Stimulated activated naive CD8-positive, alpha-beta T cell treated with anti-CD3 and anti-CD28 coated beads, Interleukin-15, Interleukin-2, amounts not matched to agents 100 ng/mL and 50 ng/mL, for 24 hours (primary cell): ENCODE measurements around the gene PRR16.
"Not testable (repeated sequence)": the region's sequence is repeated elsewhere in the genome, so short reads cannot be mapped to it uniquely, and the experiment has no call there.

Experiments used
- H3K27ac Mint-ChIP-seq: one replicate; pipeline ENCODE4 v1.8.0; 2021; ENCODE audit warnings: mild to moderate bottlenecking, mixed read lengths
- H3K27me3 Mint-ChIP-seq: one replicate; pipeline ENCODE4 v1.8.0; 2021; ENCODE audit warnings: mixed read lengths
- H3K36me3 Mint-ChIP-seq: one replicate; pipeline ENCODE4 v1.8.0; 2021; ENCODE audit warnings: low read depth, mixed read lengths
- H3K4me1 Mint-ChIP-seq: one replicate; pipeline ENCODE4 v1.8.0; 2021; ENCODE audit warnings: low read depth, mixed read lengths
- H3K4me3 Mint-ChIP-seq: one replicate; pipeline ENCODE4 v1.8.0; 2021; ENCODE audit warnings: mild to moderate bottlenecking, mixed read lengths
- H3K9me3 Mint-ChIP-seq: one replicate; pipeline ENCODE4 v1.8.0; 2021; ENCODE audit warnings: mixed read lengths

PRR16 gene

GRCh38 chr5:120452471-120452870 lies 11.6 kb upstream of the PRR16 start:
- no peak overlapping the region for H3K27ac Mint-ChIP-seq
- H3K9me3 Mint-ChIP-seq: no peaks in the 10 kb centered on the region
- H3K4me3 Mint-ChIP-seq: no peak overlapping the region
- H3K4me1 Mint-ChIP-seq: peaks cover 3% of the 10 kb centered on the region
- peaks cover 3% of the 10 kb centered on the region for H3K27me3 Mint-ChIP-seq
- H3K36me3 Mint-ChIP-seq: no peaks in the 10 kb centered on the region

- peaks cover 11% of the 10 kb centered on the region for H3K4me1 Mint-ChIP-seq
- H3K4me3 Mint-ChIP-seq: no peak overlapping the region
- peaks cover 3% of the 10 kb centered on the region for H3K27me3 Mint-ChIP-seq
- no peak overlapping the region for H3K27ac Mint-ChIP-seq
- no peaks in the 10 kb centered on the region for H3K9me3 Mint-ChIP-seq
- H3K36me3 Mint-ChIP-seq: no peaks in the 10 kb centered on the region
These were observed 9.9 kb upstream of the PRR16 start for GRCh38 chr5:120454094-120454798.

GRCh38 chr5:120456006-120456405 lies 8.1 kb upstream of the PRR16 start:
- H3K36me3 Mint-ChIP-seq: no peaks in the 10 kb centered on the region
- H3K4me3 Mint-ChIP-seq: no peak overlapping the region
- no peaks in the 10 kb centered on the region for H3K9me3 Mint-ChIP-seq
- H3K27ac Mint-ChIP-seq: no peak overlapping the region
- peaks cover 11% of the 10 kb centered on the region for H3K4me1 Mint-ChIP-seq
- no peaks in the 10 kb centered on the region for H3K27me3 Mint-ChIP-seq

DNA sequence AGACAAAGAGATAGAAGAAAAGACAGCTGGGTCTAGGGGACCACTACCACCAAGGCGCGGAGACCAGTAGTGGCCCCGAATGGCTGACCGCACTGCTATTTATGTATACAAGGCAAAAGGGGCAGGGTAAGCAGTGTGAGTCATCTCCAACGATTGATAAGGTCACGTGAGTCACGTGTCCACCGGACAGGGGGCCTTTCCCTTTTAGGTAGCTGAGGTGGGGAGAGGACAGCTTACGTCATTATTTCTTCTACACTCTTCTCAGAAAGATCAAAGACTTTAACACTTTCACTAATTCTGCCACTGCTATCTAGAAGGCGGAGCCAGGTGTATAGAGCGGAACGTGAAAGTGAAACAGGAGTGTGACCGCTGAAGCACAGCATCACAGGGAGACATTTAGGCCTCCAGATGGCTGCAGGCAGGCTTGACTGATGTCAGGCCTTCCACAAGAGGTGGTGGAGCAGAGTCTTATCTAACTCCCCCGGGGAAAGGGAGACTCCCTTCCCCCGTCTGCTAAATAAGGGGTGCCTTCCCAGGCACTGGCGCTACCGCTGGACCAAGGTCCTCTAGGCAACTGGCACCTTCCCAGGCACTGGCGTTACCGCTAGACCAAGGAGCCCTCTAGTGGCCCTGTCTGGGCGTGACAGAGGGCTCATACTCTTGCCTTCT lies 6.1 kb upstream of the PRR16 start:
- Mint-ChIP-seq H3K4me1 (peaks cover 11% of the 10 kb centered on the region), H3K36me3 (no peaks in the 10 kb centered on the region), H3K27me3 (peaks cover 8% of the 10 kb centered on the region), H3K9me3 (no peaks in the 10 kb centered on the region), H3K27ac (no peak overlapping the region), H3K4me3 (peak overlapping the region; percentile 65)

DNA sequence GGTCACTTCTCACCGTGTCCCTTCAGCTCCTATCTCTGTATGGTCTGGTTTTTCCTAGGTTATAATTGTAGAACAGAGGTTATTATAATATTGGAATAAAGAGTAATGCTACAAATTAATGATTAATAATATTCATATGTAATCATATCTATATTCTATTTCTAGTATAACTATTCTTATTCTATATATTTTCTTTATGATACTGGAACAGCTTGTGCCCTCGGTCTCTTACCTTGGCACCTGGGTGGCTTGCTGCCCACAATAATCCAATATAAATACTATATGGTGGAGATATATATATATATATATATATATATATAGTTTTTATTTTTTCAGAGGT lies 5.6 kb upstream of the PRR16 start:
- not testable (repeated sequence) for H3K27ac Mint-ChIP-seq, H3K36me3 Mint-ChIP-seq, H3K9me3 Mint-ChIP-seq
- peaks cover 13% of the 10 kb centered on the region for H3K27me3 Mint-ChIP-seq
- peaks cover 14% of the 10 kb centered on the region for H3K4me1 Mint-ChIP-seq
- H3K4me3 Mint-ChIP-seq: peak overlapping the region; percentile 65

DNA sequence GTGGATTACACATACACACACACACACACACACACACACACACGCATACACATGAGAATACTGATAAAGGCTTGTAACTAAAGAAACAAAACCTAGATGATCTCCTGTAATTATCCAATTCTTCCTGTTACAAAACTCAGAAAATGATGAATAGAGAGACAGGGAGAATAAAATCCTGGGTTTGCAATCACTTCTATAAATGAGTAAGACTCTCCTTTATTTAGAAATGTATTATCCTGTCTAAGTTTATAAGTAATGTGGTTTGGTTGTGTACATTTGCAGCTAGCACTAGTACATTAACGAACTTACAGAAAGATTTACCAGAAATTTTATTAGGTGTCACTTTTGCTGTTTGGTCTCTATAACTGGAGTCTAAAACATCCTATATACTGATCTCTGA lies 2.8 kb upstream of the PRR16 start:
- H3K36me3 Mint-ChIP-seq: no peaks in the 10 kb centered on the region
- H3K27me3 Mint-ChIP-seq: peaks cover 37% of the 10 kb centered on the region
- H3K9me3 Mint-ChIP-seq: no peaks in the 10 kb centered on the region
- H3K4me3 Mint-ChIP-seq: no peak overlapping the region
- H3K4me1 Mint-ChIP-seq: peaks cover 32% of the 10 kb centered on the region
- no peak overlapping the region for H3K27ac Mint-ChIP-seq

- peaks cover 51% of the 10 kb centered on the region for H3K27me3 Mint-ChIP-seq
These were observed 957 bp upstream of the PRR16 start for GRCh38 chr5:120463006-120463680.

DNA sequence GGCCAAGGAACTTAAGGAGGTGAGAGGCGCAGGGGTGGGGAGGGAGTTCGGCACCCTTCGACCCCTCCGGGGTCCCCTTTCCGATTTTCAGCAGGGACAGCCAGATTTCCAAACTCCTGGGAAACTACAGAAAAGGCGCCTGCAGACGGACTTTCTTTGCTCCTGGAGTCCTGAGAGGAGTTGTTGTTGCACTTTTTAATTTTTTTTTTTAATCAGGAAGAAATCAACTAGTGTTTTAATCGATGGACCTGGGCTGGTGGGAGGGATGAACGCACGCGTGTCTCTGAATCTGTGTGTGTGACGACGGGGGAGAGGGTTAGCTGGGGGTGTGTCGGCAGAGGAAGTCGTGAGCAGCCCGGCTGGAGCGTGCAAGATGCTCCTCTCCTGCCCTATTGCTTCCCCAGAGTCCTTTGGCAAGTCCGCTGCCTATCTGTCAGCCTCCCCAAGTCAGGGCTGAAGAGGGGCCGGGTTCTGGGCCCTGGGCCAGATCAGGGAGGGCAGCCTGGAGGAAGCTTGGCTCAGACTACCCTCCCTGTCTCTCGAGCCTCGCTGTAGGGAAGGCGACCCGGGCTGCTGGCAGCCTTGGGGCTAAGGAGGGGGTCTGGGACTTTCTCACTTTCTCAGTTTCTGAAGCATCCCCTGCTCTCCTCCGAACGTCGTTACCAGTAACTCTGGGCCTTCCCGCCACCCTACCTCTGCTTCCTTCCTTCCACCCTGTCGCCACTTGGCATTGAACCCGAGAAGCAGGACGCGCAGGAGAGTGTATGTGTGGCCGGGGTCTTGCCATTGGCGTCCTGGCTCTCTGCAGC lies 731 bp downstream of the PRR16 start:
- Mint-ChIP-seq H3K36me3 (no peaks in the 10 kb centered on the region), H3K4me3 (peak overlapping the region; percentile 70), H3K9me3 (no peaks in the 10 kb centered on the region), H3K27ac (no peak overlapping the region), H3K27me3 (peaks cover 60% of the 10 kb centered on the region), H3K4me1 (peaks cover 22% of the 10 kb centered on the region)

More at GRCh38 chr5:120463006-120463680, 957 bp upstream of the PRR16 start:
- peaks cover 23% of the 10 kb centered on the region for H3K4me1 Mint-ChIP-seq
- no peak overlapping the region for H3K27ac Mint-ChIP-seq
- no peaks in the 10 kb centered on the region for H3K36me3 Mint-ChIP-seq
- H3K9me3 Mint-ChIP-seq: no peaks in the 10 kb centered on the region
- H3K4me3 Mint-ChIP-seq: peak overlapping the region; percentile 53

DNA sequence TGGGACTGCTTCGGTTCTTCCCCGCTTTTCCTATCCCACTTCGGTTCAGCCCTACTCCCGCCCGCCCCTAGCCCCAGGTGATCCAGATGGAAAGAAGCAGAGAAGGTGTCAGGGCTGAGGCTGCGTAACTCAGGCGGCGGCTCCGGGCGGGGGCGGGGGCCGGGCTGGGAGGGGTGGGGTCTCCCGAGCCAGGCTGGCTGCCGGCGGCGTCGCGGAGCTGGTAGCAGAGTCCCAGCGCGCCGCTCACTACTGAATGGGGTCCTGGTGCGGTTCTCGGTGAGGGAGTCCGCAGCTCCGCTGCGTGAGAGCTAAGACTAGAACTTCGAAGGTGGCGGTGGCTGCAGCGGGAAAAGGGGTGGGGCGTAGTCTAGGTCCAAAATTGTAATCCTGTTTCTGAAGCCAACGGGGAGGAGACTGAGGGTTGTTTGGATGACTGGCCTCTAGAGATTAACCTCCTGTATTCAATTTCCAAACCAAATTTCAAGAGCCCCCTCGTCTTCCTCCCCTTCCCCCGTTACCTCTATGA lies 1.4 kb downstream of the PRR16 start:
- Mint-ChIP-seq H3K4me3 (peak overlapping the region; percentile 23), H3K9me3 (no peaks in the 10 kb centered on the region), H3K4me1 (peaks cover 22% of the 10 kb centered on the region), H3K27ac (no peak overlapping the region), H3K36me3 (no peaks in the 10 kb centered on the region), H3K27me3 (peaks cover 62% of the 10 kb centered on the region)

DNA sequence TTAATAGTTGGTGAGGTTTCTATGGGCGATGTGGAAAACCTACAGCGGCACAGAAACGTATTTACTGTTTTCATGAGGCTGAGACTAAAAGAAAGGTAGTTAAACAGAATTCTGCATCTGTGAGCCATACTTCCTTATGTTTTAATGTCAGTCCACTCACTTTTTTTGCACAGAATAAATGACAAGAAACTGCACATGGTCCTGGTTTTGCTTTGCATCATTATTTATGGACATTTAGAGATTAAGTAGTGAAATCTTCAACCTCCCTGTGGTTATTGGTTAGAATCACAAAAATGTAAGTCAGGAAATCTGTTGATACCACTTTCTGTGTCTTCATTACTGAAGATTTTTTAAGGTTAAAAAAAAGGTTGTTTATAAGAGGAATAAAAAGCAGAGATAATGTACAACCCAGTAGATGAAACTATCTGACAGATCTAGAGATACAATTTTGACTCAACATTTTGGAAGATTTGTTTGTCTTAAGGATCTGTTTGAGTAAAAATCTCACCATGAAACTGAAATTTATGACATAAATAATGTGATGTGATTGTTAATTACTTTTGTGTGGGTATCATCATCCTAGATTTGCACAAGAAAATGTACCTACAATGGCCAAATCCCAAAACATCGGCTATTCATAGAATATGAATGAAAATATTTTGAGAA lies 2.4 kb downstream of the PRR16 start:
- H3K4me1 Mint-ChIP-seq: peaks cover 22% of the 10 kb centered on the region
- H3K27me3 Mint-ChIP-seq: peaks cover 62% of the 10 kb centered on the region
- H3K27ac Mint-ChIP-seq: no peak overlapping the region
- H3K9me3 Mint-ChIP-seq: no peaks in the 10 kb centered on the region
- H3K4me3 Mint-ChIP-seq: no peak overlapping the region
- no peaks in the 10 kb centered on the region for H3K36me3 Mint-ChIP-seq

DNA sequence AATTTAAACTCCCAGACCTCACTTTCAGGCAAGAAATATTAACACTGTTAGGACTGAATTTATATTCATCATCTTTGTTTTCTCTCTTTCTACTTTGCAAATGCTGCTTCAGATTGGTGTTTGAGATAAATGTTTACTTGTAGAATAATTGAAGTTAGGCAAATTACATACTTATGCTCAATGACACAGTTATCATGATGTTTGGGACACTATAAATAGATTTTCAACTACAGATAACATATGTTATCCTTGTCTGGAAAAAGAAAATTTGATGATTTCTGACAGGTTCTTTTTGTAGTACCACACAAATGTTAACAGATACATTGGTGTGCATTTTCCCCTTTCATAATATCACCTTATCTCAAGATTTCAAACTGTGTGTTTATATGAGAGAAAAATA lies 7.9 kb downstream of the PRR16 start:
- H3K27me3 Mint-ChIP-seq: peaks cover 19% of the 10 kb centered on the region
- H3K9me3 Mint-ChIP-seq: no peaks in the 10 kb centered on the region
- no peak overlapping the region for H3K4me3 Mint-ChIP-seq
- no peak overlapping the region for H3K27ac Mint-ChIP-seq
- H3K36me3 Mint-ChIP-seq: no peaks in the 10 kb centered on the region
- H3K4me1 Mint-ChIP-seq: no peaks in the 10 kb centered on the region

GRCh38 chr5:120472911-120473310 lies 8.8 kb downstream of the PRR16 start:
- Mint-ChIP-seq H3K36me3 (no peaks in the 10 kb centered on the region), H3K4me3 (no peak overlapping the region), H3K4me1 (no peaks in the 10 kb centered on the region), H3K27ac (no peak overlapping the region), H3K27me3 (peaks cover 18% of the 10 kb centered on the region), H3K9me3 (peaks cover 4% of the 10 kb centered on the region)

GRCh38 chr5:120473332-120473731 lies 9.2 kb downstream of the PRR16 start:
- Mint-ChIP-seq H3K27me3 (peaks cover 13% of the 10 kb centered on the region), H3K27ac (no peak overlapping the region), H3K4me3 (no peak overlapping the region), H3K4me1 (no peaks in the 10 kb centered on the region), H3K36me3 (no peaks in the 10 kb centered on the region), H3K9me3 (peaks cover 4% of the 10 kb centered on the region)

DNA sequence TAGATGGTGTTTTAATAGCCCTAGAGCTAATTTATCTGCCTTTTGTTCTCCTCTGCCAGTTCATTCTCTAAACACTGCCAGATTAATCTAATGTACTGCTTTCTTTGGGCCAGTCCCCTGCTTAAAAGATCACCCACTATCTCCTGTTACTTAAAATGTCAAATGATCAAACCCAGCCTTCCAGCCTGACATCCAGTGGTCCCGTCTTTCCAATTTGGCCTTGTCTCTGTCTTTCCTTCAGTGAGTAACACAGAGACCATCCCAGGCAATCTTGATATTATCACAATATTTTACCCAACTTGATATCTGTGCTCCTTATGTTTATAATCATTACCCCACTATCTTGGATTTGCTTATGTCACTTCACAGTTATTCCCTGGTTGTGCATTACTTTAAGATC lies 12.0 kb downstream of the PRR16 start:
- Mint-ChIP-seq H3K4me3 (no peak overlapping the region), H3K4me1 (no peaks in the 10 kb centered on the region), H3K9me3 (peaks cover 4% of the 10 kb centered on the region), H3K27ac (no peak overlapping the region), H3K36me3 (no peaks in the 10 kb centered on the region), H3K27me3 (peaks cover 4% of the 10 kb centered on the region)
